DMS 273 treated with DMSO at 0.1 percent for 48 hours (cell line): ENCODE data around the gene MAPKAP1.
"Not testable (repeated sequence)": the region's sequence is repeated elsewhere in the genome, so short reads cannot be mapped to it uniquely, and the experiment has no call there.

Experiments
- DNase-seq: peaks from one replicate; lab custom pipeline; 2025; lab: John Stamatoyannopoulos, UW

Gene MAPKAP1

DNA sequence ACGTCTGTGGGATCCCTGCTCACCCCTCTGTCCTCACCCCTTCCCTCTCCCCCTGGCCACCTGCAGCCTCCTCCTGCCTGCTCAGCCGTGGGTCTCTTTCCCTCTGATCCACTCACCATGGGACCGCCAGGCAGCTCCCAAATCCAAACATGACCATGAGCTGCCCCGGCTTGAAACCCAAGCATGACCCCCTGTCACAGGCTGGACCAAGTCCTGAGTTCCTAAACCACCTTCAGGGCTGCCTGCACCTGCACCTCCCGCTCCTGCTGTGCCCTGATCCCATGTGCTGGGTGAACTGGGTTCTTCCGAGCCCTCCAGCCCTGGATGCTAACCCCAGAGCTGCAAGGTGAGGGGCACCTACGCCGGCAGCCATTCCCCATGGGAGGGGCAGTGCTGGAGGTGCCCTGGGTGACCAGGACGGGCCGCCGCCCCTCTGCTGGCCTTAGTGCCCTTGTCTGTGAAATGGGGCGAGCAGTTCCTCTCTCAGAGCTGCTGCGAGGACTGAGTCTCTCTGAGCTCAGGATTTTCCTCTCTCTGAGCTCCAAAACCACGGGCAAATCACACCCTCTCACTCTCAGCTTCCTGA lies 295.7 kb downstream of the MAPKAP1 start:
- no peak for DNase-seq

DNA sequence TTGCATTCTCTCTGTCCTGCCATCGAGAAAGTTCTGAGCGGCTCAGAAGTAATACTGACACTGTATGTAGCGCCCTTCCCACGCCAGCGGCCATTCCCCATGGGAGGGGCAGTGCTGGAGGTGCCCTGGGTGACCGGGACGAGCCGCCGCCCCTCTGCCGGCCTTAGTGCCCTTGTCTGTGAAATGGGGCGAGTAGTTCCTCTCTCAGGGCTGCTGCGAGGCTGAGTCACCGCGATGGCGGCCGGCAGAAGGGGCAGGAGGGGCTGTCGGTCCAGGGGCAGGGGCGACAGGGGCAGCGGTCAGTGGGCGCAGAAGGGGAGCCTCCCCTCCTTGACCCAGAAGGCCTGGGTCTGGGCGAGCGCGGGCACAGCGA lies 296.5 kb downstream of the MAPKAP1 start:
- DNase-seq: no peak

DNA sequence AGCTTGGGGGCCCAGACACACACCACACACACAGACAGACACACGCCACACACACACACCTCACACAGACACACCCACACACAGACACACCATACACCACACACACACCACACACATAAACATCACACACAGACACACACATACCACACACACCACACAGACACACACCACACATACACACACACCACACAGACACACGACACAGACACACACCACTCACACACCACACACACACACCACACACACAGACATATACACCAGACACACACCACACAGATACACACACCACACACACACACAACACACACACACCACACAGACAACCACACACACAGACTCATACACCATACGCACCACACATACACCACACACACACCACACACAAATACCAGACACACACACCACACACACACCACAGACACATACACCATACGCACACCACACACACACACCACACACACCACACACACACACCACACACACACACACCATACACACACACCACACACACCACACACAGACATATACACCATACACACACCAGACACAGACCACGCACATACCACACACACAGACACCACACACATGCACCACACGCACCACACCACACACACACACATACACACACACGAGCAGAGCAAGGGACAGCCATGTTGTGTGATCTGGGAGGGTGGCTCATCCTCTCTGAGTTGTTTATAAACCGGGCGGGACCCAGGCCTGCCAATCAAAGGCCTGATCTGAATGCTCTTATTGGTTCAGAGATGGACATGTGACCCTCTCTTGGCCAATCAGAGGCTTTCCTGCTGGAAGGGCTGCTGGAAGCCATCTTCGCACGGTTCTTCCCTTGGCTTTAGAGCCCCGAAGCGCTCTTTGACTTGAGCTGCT lies 297.1 kb downstream of the MAPKAP1 start:
- DNase-seq: no peak

DNA sequence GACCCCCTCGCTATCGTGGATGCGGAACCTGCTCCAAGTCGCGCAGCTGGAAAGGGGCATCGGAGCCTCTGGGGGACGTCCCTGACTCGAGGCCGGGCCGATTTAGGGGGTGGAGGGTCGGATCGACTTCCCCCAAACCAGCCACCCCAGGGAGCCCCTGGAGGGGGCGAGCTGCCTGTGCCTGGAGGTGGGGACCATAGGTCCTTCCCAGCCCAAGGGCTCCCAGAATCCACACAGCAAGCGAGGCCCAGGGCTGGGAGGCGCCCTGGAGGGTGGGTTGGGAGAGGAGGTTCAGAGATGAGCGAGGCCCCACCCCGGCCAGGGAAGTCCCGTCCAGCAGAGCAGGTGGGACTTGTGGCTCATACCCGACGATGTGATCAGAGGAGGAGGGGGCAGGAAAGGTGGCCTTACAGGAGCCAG lies 297.8 kb downstream of the MAPKAP1 start:
- DNase-seq: no peak

DNA sequence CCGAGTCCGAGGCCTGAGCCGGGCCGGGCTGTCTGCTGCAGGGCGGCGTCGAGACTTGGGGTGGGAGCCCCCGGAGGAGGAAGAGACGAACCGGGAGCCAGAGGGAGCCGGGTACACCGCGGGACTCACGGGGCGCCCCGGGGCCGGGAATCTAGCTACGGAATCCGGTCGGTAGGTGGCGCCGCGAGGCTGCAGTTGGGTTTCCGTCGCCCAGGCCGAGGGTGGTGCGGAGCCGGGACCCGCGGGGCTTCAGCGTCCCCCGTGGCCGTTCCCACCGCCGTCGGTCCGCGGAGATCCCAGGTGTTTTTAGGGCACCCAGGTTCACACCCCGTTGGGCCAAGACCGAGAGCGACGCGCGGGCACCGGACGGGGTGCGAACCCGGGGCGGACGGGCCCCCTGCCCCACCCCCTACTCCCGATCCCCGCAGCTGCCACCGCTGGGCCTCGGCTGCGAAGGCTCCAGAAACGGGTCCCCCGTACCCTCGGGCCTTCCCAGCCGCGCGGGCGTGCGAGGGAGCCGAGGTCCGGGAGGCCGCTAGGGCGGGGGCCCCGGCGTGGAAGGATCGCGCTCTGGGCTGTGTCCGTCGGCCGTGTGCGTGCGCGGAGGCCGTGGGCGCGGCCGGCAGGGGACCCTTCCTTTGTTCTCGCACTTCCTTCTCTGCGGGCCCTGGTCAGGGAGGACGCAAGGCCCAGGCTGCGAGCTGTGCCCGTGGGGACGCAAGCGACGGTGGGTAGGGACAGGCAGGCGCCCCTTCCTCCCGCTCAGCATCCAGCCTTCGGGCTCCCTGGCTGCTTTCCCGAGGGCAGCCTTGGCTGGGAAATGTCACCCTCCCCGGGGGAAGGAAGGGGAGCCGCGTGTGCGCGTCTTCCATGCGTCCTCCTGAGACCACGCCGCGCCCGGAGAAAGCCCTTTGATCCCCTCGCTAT lies 298.8 kb downstream of the MAPKAP1 start:
- DNase-seq: no peak

DNA sequence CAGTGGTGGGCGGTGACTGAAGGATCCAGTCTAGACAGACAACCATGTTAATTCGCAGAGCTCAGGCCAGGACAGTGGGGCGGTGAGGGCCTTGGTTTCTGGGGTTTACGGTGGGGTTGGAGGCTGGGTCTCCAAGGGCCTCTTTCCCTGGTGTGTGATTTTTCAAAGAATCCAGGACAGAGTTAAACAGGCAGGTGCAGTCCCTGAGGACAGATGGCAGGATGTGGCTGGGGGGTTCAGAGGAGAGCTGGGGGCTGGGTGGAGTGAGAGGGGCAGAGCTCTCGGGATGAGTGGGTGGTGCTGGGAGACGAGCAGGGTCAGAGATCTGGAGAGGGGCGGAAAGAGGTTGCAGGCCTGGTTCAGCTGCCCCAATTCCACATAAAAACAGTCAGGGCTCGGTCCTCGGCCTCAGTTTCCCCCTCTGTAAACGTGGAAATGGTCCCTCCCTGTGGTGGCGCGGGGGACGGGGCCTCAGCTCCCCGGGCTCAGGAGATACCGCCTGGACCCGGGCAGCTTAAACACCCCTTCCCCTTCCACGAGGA lies 299.5 kb downstream of the MAPKAP1 start:
- no peak for DNase-seq

DNA sequence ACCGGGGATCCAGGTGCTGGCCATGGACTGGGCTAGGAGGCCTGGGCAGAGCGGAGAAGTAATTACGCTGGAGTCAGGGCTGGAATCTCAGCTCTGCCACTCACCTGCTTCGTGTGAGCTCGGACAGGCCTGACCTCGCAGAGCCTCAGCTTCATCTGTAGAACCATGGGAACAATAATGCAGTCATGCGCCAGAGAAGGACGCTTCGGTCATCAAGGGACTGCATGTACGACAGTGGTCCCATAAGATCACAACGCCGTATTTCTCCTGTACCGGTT lies 300.3 kb downstream of the MAPKAP1 start:
- DNase-seq: no peak

DNA sequence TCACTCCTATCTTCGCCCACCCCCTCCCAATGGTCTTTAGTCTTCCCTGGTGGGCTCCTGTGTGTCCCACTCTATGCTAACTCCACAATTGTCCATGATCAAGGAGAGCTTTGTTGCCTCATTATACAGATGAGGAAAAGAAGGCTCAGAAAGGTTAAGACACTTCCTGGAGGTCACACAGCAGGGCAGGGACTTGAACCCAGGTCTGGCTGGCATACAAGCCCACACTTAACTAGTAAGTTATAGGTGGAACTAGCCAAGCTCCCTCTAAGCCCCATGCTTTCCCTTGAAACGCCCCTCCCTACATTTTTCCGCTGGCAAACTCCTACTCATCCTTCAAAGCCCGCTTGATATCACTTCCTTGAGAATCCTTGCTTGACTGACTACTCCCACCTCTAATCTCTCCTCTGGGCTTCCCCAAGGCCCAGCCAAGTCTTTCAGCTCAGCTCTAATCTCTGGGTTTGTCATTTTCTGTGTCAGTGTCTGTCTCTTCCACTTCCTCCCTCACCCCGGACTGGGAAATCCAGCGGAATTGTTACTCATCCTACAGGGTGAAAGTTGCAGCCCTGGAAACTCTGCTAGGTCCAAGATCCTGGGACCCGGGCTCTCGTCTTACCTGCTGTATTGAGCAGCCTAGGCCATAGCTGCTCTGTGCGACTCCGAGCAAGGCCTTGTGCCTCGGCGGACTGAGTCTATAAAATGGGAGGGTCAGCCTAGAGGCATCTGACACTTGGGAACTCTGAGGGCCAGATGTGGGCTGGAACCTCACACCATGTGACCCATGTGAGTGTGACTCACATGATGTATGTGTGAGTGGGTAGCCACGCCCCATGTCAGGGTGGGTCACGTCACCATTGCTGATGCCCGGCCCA lies 300.8 kb downstream of the MAPKAP1 start:
- DNase-seq: no peak

DNA sequence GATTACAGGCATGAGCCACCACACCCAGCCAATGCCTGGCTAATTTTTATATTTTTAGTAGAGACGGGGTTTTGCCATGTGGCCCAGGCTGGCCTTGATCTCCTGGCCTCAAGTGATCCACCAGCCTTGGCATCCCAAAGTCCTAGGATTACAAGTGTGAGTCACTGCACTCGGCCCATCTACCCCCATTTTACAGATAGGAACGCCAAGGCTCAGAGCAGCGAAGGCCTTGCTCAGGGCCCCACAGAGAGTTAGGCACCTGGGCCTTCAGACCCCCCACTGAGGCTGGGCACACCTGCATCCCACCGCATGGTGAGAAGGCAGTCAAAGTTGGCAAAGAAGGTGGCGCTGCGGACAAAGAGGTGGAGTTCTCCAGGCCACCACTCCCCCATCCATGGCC lies 302.3 kb downstream of the MAPKAP1 start:
- no peak for DNase-seq

DNA sequence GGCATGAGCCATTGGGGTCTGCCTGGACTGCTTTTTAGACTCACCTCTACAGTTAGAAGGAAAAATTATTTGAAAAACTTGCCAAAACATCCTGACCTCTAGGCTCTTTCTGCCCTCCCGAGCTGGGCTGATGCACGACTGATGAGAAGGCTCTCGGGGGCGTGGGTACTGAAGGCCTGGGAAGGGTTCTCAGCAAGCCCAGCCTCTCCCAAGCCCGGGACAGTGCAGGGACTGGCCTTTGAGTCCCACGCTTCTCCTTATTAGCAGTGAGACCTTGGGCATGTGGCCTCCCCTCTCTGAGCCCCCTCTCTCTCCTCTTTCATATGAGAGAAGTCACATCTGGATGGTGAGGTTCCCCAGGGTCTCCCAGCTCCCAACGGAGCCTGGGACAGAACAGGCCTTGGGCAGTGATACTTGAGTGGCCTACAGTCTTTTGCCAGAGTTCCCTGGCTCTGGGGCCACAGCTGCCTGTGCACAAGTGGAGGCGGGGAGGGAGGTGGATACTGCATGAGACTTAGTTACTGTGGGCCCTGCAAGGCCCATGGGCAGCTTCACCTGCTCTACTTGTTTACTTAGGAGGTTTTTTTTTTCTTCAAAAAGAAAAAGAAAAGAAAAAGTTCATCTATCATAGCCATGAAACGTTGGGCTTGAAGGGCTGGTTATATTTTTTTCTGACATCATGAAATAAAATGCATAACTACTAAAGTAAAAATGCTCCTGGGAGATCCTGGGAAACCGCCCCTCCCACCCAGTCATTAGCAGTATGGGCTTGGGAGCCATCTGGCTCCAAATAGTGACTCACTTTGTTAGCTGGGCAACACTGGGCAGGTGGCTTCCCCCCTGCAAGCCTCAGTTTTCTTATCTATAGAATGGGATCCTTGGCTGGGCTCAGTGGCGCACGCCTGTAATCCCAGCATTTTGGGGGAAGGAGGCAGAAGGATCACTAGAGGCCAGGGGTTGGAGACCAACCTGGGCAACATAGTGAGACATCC lies 306.0 kb downstream of the MAPKAP1 start:
- DNase-seq: peak; percentile 28

DNA sequence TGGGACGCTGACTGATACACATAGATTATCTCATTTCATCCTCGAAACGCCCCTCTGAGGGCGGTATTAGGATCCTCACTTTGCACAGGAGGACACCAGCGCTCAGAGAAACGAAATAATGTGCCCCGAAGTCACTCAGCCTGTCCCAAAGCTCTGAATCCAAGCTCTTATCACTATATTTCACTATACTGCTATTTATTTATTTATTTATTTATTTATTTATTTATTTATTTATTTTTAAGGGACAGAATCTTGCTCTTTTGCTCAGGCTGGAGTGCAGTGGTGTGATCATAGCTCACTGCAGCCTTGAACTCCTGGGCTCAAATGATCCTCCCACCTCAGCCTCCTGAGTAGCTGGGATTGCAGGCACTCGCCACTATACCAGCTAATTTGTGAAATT lies 306.8 kb downstream of the MAPKAP1 start:
- DNase-seq: not testable (repeated sequence)

DNA sequence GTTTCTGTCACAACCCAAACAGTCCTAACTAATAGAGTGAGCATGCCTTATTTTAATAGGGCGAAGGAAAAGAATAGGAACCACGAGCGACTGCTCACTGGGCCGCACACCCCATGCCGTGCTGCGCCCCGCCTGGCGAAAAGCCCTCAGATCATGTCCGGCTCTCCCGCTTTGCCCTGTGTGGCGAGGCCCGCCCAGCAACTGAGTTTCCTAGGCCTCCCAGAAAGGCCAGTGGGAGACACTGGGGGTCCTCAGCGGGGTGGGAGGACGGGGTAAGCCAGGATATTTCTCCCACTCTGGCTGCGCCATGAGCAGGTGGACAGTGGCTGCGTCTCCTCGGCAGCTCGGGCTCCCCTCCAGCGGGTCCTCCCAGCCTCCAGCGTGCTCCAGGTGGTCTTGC lies 307.3 kb downstream of the MAPKAP1 start:
- no peak for DNase-seq

DNA sequence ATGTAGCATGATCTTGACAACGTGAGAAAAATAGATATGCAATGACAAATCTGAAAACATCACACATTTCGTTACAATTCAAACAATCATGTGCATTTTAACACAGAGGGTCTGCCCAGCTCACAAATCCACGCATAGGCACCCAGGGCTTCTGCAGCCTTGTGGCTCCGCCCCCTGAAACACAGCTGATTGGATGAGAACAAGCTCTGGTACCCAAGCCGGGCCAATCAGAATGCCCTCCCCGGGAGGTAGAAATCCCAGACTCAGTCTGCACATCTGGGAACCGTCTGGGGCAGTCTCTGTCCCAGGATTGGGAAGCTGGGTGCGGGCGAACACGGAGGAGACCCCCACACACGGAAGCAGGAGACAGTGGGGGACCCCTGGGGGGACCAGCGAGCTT lies 307.8 kb downstream of the MAPKAP1 start:
- no peak for DNase-seq

DNA sequence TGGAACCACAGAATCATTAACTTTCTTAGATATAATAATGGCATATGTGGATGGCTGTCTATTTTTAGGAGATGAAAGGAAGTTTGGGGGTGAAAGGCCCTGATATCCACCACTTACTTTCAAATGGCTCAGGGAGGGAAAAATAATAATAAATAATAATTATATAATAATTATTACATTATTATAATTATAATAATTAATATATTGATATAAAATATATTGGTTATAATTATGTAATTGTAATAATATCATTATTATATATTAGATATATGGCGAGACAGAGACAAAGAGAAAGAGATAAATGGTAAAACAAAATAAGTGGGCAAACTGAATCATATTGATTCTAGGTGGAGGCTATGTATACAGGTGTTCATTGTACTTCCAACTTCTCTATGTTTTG lies 308.8 kb downstream of the MAPKAP1 start:
- no peak for DNase-seq

DNA sequence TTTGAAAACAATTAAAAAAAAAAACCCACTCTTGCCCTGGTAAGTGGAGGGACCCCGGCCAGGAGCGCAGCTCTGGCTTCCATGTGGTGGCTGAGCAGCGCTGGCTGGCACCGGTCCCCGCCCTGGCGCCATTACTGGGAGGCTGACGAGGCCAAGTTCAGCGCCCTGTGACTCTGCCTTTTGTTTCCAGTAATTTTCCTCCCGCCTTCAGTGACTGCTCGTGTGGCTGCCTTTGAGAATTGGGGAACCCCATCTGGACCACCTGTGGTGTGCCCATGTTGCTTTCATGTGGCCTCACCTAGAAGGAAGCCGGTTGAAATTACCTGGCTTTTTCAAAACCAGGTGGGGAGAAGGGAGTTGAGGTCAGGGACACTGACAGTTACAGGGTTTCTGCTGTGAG lies 309.3 kb downstream of the MAPKAP1 start:
- DNase-seq: no peak

DNA sequence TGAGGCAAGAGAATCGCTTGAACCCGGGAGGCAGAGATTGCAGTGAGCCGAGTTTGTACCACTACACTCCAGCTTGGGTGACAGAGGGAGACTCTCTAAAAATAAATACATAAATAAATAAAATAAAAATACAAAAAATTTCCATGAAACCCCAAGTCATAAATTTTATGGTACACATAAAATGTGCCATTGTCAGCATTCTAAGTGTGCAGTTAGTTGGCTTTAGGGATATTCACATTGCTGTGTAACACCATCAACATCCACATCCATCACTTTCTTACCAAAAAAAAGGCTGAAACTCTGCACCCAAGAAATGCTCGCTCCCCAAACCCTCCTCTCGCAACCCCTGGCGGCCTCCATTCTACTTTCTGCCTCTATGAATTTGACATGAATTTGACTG lies 310.2 kb downstream of the MAPKAP1 start:
- DNase-seq: no peak

DNA sequence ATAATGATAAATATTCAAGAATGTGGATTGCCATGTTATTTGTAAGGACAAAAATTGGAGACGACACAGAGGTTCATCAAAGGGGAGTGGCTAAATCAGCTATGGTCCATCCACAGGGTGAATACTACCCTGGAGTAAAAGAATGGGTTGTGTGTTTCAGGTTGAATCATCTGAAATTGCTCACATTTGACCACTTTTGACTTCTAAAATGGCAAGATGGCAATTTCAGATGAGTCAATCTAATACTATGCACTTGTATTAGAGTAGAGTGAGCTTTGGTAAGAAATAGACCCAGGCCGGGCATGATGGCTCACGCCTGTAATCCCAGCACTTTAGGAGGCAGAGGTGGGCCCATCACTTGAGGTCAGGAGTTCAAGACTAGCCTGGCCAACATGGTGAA lies 313.6 kb downstream of the MAPKAP1 start:
- no peak for DNase-seq

DNA sequence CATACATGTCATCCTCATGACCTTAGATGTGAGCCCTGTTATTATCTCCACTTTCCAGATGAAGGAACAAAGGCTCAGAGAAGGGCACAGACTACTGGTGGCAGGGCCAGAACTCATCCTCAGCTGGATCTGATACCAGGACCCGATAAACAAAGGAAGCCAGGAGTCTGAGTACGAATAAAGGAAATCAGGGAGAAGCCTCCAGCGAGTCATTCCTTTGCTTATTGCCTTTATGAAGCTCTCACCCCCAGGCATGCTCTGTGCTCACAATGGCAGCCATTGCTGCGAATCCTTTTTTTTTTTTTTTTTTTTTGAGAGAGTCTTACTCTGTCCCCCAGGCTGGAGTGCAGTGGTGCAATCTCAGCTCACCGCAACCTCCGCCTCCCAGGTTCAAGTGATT lies 315.3 kb downstream of the MAPKAP1 start:
- DNase-seq: no peak

DNA sequence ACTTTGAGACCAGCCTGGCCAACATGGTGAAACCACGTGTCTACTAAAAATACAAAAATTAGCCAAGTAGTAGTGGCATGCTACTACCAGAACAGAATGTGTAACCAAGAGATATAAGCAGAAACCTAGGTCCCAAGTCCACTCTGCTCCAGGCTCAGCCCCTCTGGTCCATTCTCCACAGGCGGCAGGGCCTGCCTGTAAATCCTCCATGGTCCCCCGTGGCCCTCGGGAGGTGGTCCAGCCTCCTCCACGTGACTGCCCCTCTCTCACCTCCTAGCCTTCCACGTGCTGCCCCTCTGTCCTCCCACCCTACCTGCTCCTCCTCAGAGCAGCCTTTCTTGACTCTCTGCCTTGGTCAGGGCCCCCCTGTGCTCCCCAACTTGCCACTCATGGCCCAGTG lies 318.0 kb downstream of the MAPKAP1 start:
- DNase-seq: no peak

DNA sequence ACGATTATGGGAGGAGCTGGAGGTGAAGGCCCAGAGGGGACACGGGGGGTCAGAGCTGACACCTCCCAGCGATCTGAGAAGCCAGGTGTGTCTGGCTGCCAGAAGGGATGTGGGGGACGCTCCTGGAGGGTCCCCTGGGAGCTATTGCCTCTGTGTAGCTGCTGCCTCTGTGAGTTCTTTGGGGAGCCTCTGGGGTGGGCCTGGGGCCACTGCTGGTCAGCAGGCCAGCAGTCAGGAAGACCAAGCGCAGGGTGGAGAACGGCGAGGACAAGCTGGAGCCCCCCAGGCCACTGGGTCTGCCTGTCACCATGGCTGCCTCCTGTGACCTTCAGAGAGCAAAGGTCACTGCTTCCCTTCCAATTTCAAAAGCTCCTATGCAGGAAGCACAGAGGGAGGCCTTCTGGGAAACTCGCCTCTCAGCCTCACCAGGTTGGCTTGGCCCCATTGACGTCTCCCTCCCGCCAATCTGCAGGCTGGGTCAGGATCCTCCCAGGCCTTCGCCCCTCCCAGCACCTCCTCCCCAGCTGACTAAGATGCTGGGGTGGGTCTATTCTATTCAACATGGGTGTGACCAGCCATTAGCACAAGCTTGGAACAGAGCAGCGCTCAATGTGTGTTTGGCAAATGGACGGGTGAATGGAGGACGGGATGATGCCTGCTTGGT lies 319.0 kb downstream of the MAPKAP1 start:
- no peak for DNase-seq
